ENCODE data around the gene NPIPA3.
"Not testable (repeated sequence)": the region's sequence is repeated elsewhere in the genome, so short reads cannot be mapped to it uniquely, and the experiment has no call there.

Gene NPIPA3

DNA sequence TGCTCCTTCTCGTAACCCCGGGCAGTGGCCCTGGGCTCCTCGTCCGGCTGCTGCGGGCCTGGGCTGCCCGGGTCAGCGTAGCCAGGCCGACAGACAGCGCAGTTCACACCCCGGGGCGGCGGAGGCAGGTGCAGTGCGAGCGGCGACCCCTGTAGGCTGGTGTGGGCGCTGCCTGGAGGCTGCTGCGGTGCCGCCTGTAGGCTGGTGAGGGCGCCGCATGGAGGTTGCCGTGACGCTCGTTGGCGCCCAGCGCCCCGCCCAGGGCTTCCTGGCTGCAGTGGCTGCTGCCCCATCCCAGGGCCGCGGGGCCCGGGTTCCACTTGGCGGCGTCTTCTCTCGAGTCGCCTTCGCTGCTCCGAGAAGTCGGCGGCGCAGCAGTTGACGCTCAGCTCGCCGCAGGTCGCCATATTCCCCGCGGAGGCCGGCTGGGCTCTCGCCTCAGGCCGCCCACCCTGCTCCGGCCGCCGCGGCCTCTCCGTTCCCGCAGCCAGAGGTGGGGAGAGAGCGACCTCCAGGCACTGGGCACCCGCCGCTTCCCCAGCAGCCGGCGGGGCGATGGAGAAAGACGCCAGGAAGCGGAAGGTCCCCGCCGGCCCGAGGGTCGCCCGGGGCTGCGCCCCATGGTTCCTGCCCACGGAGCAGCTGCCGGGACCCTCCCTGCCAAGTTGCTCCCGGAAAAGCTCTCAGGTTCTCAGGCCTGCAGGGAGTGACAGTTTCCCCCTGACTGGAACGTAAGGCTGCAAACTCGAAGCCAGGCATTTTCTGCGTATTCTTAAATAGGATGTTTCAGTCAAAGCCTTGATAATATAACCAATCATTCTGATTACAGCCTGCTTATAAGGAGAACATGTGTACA lies 39.3 kb downstream of the NPIPA3 start, which contains the start of gene NPIPA2:
Gene NPIPA2 (plus strand): TSS at position 261 of the 856 bp plus-strand sequence. CDS start 5,533 bp downstream, outside the sequence.
- not testable (repeated sequence) for DNase-seq

- DNase-seq, result not testable (repeated sequence)
Measured at GRCh38 chr16:14773654-14774053, 70.4 kb downstream of the NPIPA3 start.

GRCh38 chr16:14775624-14776023 lies 72.4 kb downstream of the NPIPA3 start:
- not testable (repeated sequence) for DNase-seq
